Activated CD4-positive, alpha-beta T cell treated with anti-CD3 and anti-CD28 coated beads, Interleukin-2, amount 10 ng/mL, durations not matched to agents 7 days and 5 days (primary cell): Measurements from ENCODE around the gene SORCS2. TPM values are rescaled to one million over a fixed set of nuclear protein-coding genes. Genes with fewer than 3 reads are reported as not detected.

Source experiments
- CTCF ChIA-PET: fragments of 350-600 bp; sonication (Branson Sonifier 250); formaldehyde crosslinking; loops from one replicate; lab custom pipeline; 2021; ENCODE audit warnings: antibody characterized with exemption; lab: Charles Lee
- POLR2A ChIA-PET: fragments of 350-600 bp; sonication (Branson Sonifier 250); formaldehyde crosslinking; loops from one replicate; lab custom pipeline; 2021; ENCODE audit warnings: antibody characterized with exemption; lab: Charles Lee
- DNase-seq: peaks from one replicate; pipeline ENCODE4 v3.0.0-alpha.2; 2020
- H3K27ac Mint-ChIP-seq: one replicate; pipeline ENCODE4 v1.8.0; 2021; ENCODE audit warnings: mild to moderate bottlenecking, moderate library complexity, mixed read lengths
- H3K27me3 Mint-ChIP-seq: one replicate; pipeline ENCODE4 v1.8.0; 2021; ENCODE audit warnings: mixed read lengths
- H3K36me3 Mint-ChIP-seq: one replicate; pipeline ENCODE4 v1.8.0; 2021; ENCODE audit warnings: low read depth, mixed read lengths
- H3K4me1 Mint-ChIP-seq: one replicate; pipeline ENCODE4 v1.8.0; 2021; ENCODE audit warnings: mixed read lengths
- H3K4me3 Mint-ChIP-seq: one replicate; pipeline ENCODE4 v1.8.0; 2021; ENCODE audit warnings: mild to moderate bottlenecking, moderate library complexity, mixed read lengths
- H3K9me3 Mint-ChIP-seq: one replicate; pipeline ENCODE4 v1.8.0; 2021; ENCODE audit warnings: mixed read lengths
- total RNA-seq, 2 experiments: library from RNA; stranded (reverse); gene quantifications; one replicate each; pipeline ENCODE4 v1.2.3, GENCODE V29; 2021

The SORCS2 gene
- total RNA-seq, 2 experiments from 2014 or later: not detected

DNA sequence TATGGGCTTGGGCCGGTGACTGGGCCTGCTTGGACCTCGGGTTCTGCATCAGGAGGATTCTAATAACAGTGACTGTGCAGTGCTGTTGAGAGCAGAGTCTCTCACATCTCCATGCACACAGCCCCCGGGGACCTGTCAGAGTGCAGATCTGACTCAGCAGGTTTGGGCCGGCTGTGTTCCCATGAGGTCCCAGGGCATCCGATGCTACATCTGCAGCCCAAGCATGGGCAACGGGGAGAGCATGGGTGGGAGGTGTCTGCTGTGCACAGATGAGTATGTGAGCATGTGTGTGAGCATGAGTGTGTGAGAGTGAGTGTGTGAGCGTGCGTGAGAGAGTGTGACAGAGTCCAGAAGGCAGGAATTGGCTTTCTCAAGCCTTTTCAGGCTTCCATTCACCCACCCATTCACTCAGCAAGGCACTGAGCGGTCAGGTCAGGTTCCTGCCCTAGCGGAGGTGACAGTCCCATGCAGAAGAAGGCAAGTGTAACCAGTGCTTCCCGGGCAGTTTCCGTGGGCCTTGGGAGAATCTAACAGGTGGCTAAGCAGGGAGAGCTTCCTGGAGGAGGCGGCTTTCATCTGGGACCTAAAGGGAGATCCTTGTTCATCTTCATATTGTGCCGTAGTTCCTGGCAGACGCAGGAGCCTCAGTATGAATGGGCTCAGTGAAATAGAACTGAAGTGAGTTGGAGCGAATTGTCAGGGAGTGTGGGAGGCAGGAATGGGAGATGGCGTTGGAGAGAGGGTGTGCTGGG is 62.6 kb downstream of the SORCS2 start:
- H3K4me3 Mint-ChIP-seq: no peak overlapping the region
- no peak overlapping the region for H3K27ac Mint-ChIP-seq
- H3K9me3 Mint-ChIP-seq: no peaks in the 10 kb centered on the region
- no peaks in the 10 kb centered on the region for H3K27me3 Mint-ChIP-seq
- ChIA-PET POLR2A (no interaction called here), CTCF (no interaction called here)
- no peaks in the 10 kb centered on the region for H3K4me1 Mint-ChIP-seq
- DNase-seq: no peak
- H3K36me3 Mint-ChIP-seq: no peaks in the 10 kb centered on the region

DNA sequence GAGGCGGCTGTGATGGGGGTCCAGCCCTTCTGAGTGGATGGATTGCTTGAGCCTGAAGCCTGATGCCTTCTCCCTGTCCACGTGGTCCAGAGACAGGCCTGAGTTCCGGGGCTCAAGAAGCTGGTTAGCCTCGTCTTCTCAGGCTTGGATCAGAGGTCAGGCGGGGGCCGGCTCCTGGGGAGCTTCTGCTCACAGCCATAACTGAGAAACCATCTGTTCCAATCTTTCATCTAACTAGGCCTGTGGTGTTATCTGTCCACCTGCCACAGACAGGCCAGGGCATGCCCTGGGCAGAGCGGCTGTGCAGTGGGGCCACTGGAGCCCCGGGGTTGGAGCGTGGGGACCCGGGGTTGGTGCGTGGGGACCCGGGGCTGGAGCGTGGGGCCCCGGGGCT is 63.1 kb downstream of the SORCS2 start:
- H3K36me3 Mint-ChIP-seq: no peaks in the 10 kb centered on the region
- no peaks in the 10 kb centered on the region for H3K4me1 Mint-ChIP-seq
- no peak for DNase-seq
- H3K27ac Mint-ChIP-seq: no peak overlapping the region
- no peak overlapping the region for H3K4me3 Mint-ChIP-seq
- ChIA-PET CTCF (no interaction called here), POLR2A (no interaction called here)
- no peaks in the 10 kb centered on the region for H3K27me3 Mint-ChIP-seq
- H3K9me3 Mint-ChIP-seq: no peaks in the 10 kb centered on the region

DNA sequence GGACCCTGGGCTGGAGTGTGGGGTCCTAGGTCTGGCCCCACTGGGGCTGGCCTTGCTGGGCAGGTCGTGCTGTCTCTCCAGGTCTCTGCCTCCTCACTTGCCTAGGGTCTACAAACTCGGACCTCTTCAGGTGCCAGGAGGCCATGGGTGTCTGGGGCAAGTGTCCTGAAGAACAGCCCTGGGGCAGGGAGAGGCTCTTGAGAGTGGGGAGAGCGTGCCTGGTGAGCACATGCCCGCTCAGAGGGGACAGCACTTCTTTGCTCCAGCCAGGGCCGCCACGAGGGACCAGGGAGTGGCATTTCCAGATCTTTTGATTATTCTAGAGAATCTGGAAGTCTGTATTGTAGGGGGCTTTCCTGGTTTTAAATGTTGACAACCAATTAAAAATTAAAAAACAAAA is 63.7 kb downstream of the SORCS2 start:
- no peak overlapping the region for H3K27ac Mint-ChIP-seq
- no peaks in the 10 kb centered on the region for H3K27me3 Mint-ChIP-seq
- CTCF ChIA-PET: no interaction called here

DNA sequence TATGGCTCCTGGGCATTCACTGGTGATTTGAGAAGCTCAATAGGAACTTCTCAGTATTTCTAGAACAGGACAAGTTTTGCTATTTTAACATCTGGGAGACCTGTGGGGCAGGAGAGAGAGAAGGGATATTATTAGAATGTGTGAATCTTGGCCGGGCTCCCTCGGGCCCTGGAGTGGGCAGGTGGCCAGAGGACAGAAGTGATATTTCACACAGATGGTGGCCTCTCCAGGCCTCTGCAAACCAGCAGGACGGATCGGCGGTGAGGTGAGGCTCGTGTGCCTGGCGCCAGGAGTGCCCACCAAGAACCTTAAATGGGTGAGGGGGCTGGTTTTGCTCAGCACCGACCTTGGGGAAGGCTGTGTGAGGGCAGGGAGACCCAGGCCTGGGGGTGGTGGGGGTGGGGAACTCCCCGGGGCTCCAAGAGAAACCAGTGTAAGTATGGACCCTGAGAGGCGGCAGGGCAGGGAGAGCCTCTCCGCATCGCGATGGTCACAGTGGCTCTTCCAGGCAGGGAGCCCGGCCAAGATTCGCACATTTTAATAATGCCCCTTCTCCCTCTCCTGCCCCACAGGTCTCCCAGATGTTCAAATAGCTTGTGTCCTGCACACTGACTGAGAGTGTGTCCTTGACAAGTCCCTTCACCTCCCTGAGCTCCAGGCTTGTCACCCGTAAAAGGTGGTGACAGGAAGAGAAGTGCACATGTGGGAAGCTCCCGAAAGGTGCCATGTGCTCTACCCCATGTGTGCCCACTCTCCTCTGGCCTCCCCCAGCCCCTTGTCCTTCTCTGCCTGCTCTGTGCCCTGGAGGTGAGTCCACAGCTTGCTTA is 64.9 kb downstream of the SORCS2 start:
- Mint-ChIP-seq H3K27me3 (no peaks in the 10 kb centered on the region), H3K27ac (no peak overlapping the region), H3K9me3 (no peaks in the 10 kb centered on the region), H3K36me3 (no peaks in the 10 kb centered on the region), H3K4me1 (no peaks in the 10 kb centered on the region), H3K4me3 (no peak overlapping the region)
- POLR2A ChIA-PET: no interaction called here
- CTCF ChIA-PET: no interaction called here
- no peak for DNase-seq

More for the DNA sequence above, 63.7 kb downstream of the SORCS2 start:
- POLR2A ChIA-PET: no interaction called here
- Mint-ChIP-seq H3K4me1 (no peaks in the 10 kb centered on the region), H3K36me3 (no peaks in the 10 kb centered on the region), H3K9me3 (no peaks in the 10 kb centered on the region), H3K4me3 (no peak overlapping the region)
- no peak for DNase-seq

DNA sequence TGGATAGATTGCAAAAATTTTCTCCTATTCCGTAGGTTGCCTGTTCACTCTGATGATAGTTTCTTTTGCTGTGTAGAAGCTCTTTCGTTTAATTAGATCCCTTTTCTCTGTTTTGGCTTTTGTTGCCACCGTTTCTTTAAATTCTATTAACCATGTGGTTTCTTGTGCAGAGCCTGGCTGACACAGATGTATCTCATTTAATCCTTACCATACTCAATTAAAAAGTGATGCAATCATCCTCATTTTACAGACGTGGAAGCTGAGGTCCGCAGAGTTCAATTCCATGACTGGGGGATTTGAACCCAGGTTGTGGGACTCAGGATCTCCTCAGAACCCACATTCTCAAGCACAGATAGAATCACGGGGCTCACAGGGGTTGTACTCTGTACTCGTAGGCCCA is 66.7 kb downstream of the SORCS2 start:
- DNase-seq: no peak
- H3K4me3 Mint-ChIP-seq: no peak overlapping the region
- H3K36me3 Mint-ChIP-seq: no peaks in the 10 kb centered on the region
- ChIA-PET CTCF (no interaction called here), POLR2A (no interaction called here)
- no peaks in the 10 kb centered on the region for H3K4me1 Mint-ChIP-seq
- H3K9me3 Mint-ChIP-seq: no peaks in the 10 kb centered on the region
- H3K27me3 Mint-ChIP-seq: no peaks in the 10 kb centered on the region
- H3K27ac Mint-ChIP-seq: no peak overlapping the region

DNA sequence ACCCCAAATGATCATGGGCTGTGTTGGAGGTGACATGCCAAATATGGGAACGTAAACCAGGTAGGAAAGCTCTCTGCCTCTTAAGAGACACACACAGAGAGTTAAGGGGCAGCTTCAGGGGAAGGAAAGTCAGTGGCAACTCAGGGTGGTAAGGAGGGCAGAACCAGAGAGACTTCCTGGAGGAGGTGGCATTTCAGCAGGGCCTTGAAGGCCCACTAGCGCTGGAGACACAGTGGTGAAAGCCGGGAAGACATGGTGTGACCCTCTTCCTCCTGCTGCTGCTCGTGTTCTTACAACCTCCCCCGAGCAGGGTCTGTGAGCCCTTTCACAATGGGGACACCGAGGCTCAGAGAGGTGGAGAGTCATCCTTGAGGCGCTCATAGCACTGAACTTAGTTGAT is 68.2 kb downstream of the SORCS2 start:
- H3K27ac Mint-ChIP-seq: no peak overlapping the region
- H3K36me3 Mint-ChIP-seq: no peaks in the 10 kb centered on the region
- no peak for DNase-seq
- H3K4me1 Mint-ChIP-seq: no peaks in the 10 kb centered on the region
- CTCF ChIA-PET: no interaction called here
- no peak overlapping the region for H3K4me3 Mint-ChIP-seq
- H3K27me3 Mint-ChIP-seq: no peaks in the 10 kb centered on the region
- POLR2A ChIA-PET: no interaction called here
- H3K9me3 Mint-ChIP-seq: no peaks in the 10 kb centered on the region

DNA sequence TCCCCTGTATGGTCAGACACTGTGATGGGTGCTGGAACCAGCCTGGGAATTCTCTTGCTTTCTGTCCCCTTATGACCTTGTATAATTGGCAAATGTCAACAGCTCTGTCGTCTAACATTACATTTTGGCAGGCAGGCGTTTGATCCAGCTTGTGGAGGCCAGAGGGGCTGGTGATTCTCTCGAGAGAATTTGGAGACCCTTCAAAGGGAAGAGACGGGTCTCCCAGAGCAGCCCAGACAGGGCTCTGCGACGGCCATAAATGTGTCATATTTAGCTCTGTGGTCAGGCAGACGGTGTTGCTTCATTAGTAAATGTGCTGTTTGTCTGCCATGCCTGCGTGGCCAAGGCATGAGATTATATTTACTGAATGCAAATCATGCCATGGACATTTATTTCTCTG is 68.7 kb downstream of the SORCS2 start:
- Mint-ChIP-seq H3K9me3 (no peaks in the 10 kb centered on the region), H3K4me3 (no peak overlapping the region), H3K27me3 (no peaks in the 10 kb centered on the region), H3K4me1 (no peaks in the 10 kb centered on the region), H3K36me3 (no peaks in the 10 kb centered on the region), H3K27ac (no peak overlapping the region)
- no peak for DNase-seq
- CTCF ChIA-PET: no interaction called here
- POLR2A ChIA-PET: no interaction called here

DNA sequence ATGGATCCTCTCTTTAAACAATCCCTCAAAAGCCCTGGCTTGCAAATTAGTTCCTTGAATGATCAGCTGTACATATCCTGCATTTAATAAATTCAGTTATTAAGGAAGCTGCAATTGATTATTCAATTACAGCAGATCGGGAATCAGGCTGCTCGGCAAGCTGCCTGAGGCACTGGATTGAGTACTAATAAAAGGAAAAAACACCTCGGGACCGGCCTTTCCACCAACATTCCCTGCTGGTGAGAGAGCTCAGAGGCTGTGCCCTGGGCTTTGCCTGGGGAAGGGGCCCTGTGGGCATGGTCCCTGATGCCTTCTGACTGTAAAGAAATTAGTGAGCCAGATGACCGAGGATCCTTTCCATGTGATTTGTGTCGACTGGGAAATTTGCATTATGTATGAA is 69.2 kb downstream of the SORCS2 start:
- H3K4me3 Mint-ChIP-seq: no peak overlapping the region
- no peak overlapping the region for H3K27ac Mint-ChIP-seq
- no peaks in the 10 kb centered on the region for H3K9me3 Mint-ChIP-seq
- POLR2A ChIA-PET: no interaction called here
- H3K4me1 Mint-ChIP-seq: no peaks in the 10 kb centered on the region
- CTCF ChIA-PET: no interaction called here
- no peaks in the 10 kb centered on the region for H3K36me3 Mint-ChIP-seq
- H3K27me3 Mint-ChIP-seq: no peaks in the 10 kb centered on the region
- no peak for DNase-seq

DNA sequence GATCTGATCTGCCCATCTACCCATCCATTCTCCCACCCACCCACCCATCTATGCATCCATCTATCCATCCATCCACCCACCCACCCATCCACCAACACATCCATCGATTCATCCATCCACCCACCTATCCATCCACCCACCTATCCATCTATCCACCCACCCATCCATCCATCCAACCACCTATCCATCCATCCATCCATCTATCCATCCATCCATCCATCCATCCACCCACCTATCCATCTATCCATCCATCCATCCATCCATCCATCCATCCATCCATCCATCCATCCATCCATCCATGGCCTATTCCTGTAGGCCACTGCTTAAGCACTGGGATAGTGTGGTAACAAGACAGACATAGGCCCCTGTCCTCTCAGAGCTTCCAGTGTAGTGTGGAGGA is 69.8 kb downstream of the SORCS2 start:
- ChIA-PET CTCF (interaction anchor here (0.9 kb wide), 1 partner anchor 15 kb away, joined by 4 read pairs; no protein-coding TSS in a partner anchor), POLR2A (no interaction called here)
- Mint-ChIP-seq H3K9me3 (no peaks in the 10 kb centered on the region), H3K27ac (no peak overlapping the region), H3K27me3 (no peaks in the 10 kb centered on the region), H3K36me3 (no peaks in the 10 kb centered on the region), H3K4me1 (no peaks in the 10 kb centered on the region), H3K4me3 (no peak overlapping the region)
- no peak for DNase-seq

DNA sequence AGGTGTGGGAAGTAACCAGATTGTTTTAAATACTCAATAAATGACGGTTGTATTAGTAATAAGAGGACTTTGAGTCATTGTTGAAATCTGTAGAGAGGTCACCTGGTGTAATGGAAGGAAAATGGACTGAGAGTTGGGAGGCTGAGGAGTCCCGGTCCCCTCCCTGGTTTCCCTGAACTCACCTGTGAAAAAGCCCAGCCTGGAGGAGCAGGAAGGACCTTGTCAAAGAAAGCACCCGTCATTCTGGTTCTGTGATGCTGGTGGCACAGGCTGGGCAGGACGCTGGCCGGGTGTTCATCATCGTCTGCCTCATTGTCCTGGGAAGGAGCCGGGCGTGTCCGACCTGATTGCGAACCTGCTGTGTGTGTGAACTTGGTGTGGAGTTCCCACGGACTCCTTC is 70.8 kb downstream of the SORCS2 start:
- Mint-ChIP-seq H3K4me1 (no peaks in the 10 kb centered on the region), H3K27ac (peak overlapping the region; percentile 9), H3K27me3 (no peaks in the 10 kb centered on the region), H3K9me3 (no peaks in the 10 kb centered on the region), H3K4me3 (no peak overlapping the region), H3K36me3 (no peaks in the 10 kb centered on the region)
- CTCF ChIA-PET: interaction anchor here (0.9 kb wide), 1 partner anchor 14 kb away, joined by 4 read pairs; no protein-coding TSS in a partner anchor
- POLR2A ChIA-PET: no interaction called here
- no peak for DNase-seq

DNA sequence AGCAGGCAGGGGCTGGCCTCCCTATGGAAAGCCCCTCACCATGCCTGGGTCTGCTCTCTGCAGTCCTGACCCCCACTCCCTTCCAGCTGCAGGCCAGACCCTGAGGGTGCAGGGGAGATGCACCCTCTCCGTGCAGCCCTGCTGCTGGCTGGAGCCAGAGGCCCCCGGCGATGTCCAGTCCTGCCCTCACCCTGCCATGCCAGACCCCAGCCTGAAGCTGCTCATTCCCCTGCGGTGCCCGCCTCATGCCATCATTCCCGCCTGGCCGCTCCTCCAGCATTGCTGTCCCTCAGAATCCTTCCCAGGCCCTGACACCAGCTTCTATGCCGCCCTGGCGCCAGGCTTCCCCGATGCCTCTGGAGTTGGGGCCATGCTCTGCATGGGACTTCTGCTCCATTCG is 72.4 kb downstream of the SORCS2 start:
- ChIA-PET CTCF (no interaction called here), POLR2A (no interaction called here)
- Mint-ChIP-seq H3K27ac (no peak overlapping the region), H3K27me3 (no peaks in the 10 kb centered on the region), H3K9me3 (no peaks in the 10 kb centered on the region), H3K4me1 (no peaks in the 10 kb centered on the region), H3K4me3 (no peak overlapping the region), H3K36me3 (no peaks in the 10 kb centered on the region)
- no peak for DNase-seq

DNA sequence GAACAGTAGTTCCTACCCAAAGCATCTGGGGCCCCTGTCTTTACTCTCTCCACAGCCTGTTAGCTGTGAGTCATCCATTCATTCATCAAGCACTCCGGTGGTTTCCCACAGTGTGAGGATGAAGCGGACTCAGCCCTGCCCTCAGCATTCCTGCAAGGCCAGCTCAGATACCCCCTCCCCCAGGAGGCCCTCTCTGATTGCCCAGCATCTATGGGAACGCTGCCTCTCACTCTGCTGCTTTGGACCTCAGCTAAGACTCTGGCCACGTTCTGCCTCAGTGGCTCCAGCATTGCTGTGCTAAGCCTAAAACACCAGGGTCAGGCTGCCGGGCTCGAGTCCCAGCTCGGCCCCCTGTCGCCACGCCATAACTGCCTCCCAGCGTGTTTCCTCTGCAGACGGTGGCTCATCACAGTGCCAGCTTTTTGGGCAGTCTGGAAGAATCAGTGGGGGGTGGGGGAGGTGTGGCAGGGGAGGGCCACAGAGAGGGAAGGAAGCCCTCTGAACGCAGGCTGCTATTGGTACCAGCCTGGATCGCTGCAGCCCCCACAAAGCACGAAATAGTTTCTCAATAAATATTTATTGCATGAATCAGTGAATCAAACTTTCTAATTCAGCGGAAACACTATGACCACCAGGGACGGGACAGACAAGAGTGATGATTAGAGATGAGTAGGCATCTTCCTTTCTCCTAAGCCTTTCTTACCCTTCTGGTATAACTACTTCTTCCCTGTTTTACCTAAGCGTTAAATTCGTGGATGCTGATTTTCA is 74.4 kb downstream of the SORCS2 start:
- Mint-ChIP-seq H3K4me3 (no peak overlapping the region), H3K36me3 (no peaks in the 10 kb centered on the region), H3K9me3 (no peaks in the 10 kb centered on the region), H3K27me3 (no peaks in the 10 kb centered on the region), H3K4me1 (no peaks in the 10 kb centered on the region), H3K27ac (no peak overlapping the region)
- ChIA-PET POLR2A (no interaction called here), CTCF (no interaction called here)
- no peak for DNase-seq

DNA sequence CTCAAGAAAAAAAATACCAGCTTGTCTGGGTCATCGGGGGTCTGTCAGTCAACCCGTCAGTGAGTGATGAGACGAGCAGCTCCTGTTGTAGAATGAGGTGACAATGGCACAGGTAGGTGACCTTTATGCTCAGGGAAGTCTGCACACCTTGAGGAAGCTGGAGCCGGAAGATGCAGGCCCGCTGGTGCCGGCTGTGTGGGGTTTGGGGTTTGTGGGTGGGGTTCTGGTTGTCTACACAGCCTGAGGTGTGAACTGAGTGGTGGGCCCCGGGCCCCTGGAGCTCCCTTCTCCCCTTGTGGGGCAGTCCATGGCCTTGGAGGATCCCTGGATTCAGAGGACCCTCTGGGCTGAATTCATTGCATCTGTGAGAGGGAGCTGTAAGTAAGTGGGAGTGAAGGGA is 75.5 kb downstream of the SORCS2 start:
- CTCF ChIA-PET: interaction anchor here (1.1 kb wide), 1 partner anchor 11 kb away, joined by 3 read pairs; no protein-coding TSS in a partner anchor
- H3K27me3 Mint-ChIP-seq: no peaks in the 10 kb centered on the region
- H3K36me3 Mint-ChIP-seq: no peaks in the 10 kb centered on the region
- no peak for DNase-seq
- H3K27ac Mint-ChIP-seq: no peak overlapping the region
- no peak overlapping the region for H3K4me3 Mint-ChIP-seq
- POLR2A ChIA-PET: no interaction called here
- no peaks in the 10 kb centered on the region for H3K4me1 Mint-ChIP-seq
- no peaks in the 10 kb centered on the region for H3K9me3 Mint-ChIP-seq
